ENCODE data around the gene NCF4. TPM values are rescaled to one million over a fixed set of nuclear protein-coding genes. Genes with fewer than 3 reads are reported as not detected.

NCF4 gene
- not detected for total RNA-seq (ENCODE audit: unreplicated experiment)
- long read RNA-seq: 0 reads

DNA sequence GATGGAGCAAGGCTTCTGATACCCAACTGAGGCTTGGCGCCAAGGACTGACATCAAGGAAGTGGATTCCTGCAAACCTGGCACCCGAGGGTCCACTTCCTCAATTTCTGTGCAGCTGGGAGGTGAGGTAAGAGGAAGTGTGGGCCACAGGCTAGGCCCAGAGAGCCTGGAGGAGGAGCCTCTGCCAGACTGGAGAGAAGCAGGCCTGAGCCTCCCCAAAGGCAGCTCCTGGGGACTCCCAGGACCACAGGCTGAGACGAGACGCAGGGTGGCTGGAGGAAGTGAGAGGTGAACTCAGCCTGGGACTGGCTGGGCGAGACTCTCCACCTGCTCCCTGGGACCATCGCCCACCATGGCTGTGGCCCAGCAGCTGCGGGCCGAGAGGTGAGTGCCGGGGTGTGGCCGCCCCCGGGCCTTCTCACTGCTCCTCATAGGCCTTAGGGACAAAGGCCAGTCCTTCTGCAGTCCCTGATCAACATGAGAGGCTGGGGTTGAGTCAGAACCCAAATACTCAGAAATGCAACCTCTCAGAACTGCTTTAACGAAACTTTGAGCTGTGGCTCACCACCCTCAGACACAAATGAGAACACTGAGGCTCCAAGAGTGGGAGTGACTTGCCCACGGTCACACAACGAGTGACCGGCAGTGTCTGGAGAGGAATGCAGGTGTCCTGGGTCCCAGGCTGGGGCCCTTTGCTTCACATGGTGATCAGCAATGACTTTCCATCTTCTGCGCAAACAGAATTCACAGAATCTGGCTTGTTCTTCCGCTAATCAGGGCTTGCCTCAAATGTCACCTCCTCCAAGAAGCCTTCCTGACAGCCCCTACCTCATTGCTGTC is at the start of gene NCF4:
TSS of gene NCF4 (plus strand) at position 186 of the 839 bp plus-strand sequence. CDS start at position 352, 166 bp downstream.
- no peaks in the 10 kb centered on the region for H3K9me3 Mint-ChIP-seq (ENCODE audit: unreplicated experiment)
- no peak for DNase-seq (ENCODE audit: low spot score)
- H3K36me3 Mint-ChIP-seq (ENCODE audit: low read depth, unreplicated experiment): no peaks in the 10 kb centered on the region
- H3K4me3 Mint-ChIP-seq (ENCODE audit: unreplicated experiment): no peak within 1 kb of the TSS
- TF ChIP-seq, protein P1, sequence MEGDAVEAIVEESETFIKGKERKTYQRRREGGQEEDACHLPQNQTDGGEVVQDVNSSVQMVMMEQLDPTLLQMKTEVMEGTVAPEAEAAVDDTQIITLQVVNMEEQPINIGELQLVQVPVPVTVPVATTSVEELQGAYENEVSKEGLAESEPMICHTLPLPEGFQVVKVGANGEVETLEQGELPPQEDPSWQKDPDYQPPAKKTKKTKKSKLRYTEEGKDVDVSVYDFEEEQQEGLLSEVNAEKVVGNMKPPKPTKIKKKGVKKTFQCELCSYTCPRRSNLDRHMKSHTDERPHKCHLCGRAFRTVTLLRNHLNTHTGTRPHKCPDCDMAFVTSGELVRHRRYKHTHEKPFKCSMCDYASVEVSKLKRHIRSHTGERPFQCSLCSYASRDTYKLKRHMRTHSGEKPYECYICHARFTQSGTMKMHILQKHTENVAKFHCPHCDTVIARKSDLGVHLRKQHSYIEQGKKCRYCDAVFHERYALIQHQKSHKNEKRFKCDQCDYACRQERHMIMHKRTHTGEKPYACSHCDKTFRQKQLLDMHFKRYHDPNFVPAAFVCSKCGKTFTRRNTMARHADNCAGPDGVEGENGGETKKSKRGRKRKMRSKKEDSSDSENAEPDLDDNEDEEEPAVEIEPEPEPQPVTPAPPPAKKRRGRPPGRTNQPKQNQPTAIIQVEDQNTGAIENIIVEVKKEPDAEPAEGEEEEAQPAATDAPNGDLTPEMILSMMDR (IDR thresholded peaks at IDR 0.05; ENCODE audit: unreplicated experiment): no peak
- no peaks in the 10 kb centered on the region for H3K4me1 Mint-ChIP-seq (ENCODE audit: unreplicated experiment)
- no peak within 1 kb of the TSS for H3K27ac Mint-ChIP-seq (ENCODE audit: unreplicated experiment)
- peaks cover 6% of the 10 kb centered on the region for H3K27me3 Mint-ChIP-seq (ENCODE audit: unreplicated experiment)

DNA sequence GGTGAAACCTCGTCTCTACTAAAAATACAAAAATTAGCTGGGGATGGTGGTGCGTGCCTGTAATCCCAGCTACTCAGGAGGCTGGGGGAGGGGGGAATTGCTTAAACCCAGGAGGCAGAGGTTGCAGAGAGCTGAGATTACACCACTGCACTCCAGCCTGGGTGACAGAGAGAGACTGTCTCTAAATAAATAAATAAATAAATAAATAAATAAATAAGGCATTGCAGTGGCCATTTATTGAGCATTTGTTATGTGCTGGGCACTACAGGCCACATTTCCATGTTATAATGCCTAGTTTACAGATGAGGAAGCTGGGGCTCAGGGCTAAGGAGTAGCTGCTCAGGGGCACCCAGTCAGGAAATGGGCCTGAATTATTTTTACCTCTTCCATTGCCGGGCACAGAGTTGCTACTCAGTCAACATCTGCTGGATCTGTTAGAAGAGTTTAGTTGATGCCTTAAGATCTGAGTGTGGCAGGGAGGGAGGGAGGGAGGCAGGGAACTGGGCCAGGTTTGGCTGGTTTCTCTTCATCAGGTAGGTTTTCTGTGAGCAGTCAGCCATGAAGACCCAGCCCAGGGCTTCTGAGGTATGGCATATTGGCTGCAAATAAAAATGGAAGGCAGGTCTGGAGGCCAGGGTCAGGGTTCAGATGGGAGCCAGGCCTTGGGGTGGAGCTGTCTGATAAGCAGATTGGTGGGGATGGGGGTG is 49.6 kb upstream of the NCF4 start:
- Mint-ChIP-seq H3K9me3 (ENCODE audit: unreplicated experiment) (no peaks in the 10 kb centered on the region), H3K27me3 (ENCODE audit: unreplicated experiment) (peaks cover 18% of the 10 kb centered on the region), H3K4me1 (ENCODE audit: unreplicated experiment) (peaks cover 16% of the 10 kb centered on the region), H3K27ac (ENCODE audit: unreplicated experiment) (no peak overlapping the region), H3K36me3 (ENCODE audit: low read depth, unreplicated experiment) (no peaks in the 10 kb centered on the region), H3K4me3 (ENCODE audit: unreplicated experiment) (no peak overlapping the region)
- TF ChIP-seq, protein P1 (IDR thresholded peaks at IDR 0.05; ENCODE audit: unreplicated experiment): no peak
- no peak for DNase-seq (ENCODE audit: low spot score)

DNA sequence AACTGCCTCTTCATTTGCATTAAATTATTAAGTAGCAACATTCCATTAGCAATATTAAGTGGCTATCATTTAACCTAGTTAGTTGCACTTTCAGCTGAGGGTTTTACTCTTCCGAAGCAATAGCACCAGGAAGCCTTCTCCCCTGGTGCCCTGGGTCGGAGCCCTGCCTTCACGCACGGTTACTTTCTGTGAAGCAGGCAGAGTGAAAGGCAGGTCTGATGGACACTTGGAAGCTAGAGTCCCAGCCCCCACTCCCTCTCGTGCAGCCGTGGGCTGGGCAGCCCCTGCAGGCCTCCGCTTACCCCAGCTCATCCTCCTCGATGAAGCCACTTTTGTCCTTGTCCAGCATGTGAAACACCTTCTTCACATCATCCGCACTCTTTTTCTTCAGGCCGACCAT is 46.0 kb upstream of the NCF4 start:
- Mint-ChIP-seq H3K27ac (ENCODE audit: unreplicated experiment) (no peak overlapping the region), H3K36me3 (ENCODE audit: low read depth, unreplicated experiment) (no peaks in the 10 kb centered on the region), H3K27me3 (ENCODE audit: unreplicated experiment) (peaks cover 32% of the 10 kb centered on the region), H3K9me3 (ENCODE audit: unreplicated experiment) (no peaks in the 10 kb centered on the region), H3K4me1 (ENCODE audit: unreplicated experiment) (peaks cover 17% of the 10 kb centered on the region), H3K4me3 (ENCODE audit: unreplicated experiment) (no peak overlapping the region)
- TF ChIP-seq, protein P1 (IDR thresholded peaks at IDR 0.05; ENCODE audit: unreplicated experiment): no peak
- no peak for DNase-seq (ENCODE audit: low spot score)

DNA sequence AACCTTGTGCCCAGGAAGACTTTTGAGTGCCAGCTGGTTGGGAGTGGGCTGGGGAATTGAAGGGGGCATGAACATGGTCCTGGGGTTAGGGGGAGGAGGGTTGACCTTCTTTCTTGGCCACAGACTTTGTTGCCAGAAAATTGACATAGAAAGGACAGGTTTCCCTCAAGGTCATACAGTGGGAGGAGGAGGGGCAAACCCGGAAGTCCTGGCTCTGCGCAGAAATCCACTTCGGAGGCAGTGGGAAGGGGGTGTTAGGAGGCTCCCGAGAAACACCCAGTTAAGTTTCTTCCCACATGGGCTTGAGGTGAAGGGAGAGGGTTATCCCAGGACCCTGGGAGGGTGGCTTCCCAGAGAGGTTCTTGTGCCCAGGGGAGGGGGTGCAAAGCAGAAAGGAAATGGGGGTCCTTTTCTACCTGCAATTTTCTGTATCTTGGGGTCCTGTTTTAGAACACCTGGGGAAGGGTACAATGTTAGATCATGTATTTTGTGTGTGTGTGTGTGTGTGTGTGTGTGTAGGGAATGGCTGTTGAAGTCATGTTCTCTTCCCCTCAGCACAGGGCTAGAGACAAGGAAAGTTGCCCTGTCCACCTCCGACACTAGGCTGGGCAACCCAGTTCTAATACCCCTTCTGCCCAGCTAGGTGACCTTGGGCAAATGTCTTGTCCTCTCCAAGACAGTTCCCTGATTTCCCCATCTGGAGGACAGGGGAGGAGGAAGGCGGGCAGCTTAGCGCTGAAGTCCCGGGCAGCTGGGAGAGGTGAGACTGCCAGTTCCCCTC is 45.1 kb upstream of the NCF4 start:
- Mint-ChIP-seq H3K27ac (ENCODE audit: unreplicated experiment) (no peak overlapping the region), H3K9me3 (ENCODE audit: unreplicated experiment) (no peaks in the 10 kb centered on the region), H3K4me1 (ENCODE audit: unreplicated experiment) (peaks cover 27% of the 10 kb centered on the region), H3K27me3 (ENCODE audit: unreplicated experiment) (peaks cover 37% of the 10 kb centered on the region), H3K4me3 (ENCODE audit: unreplicated experiment) (no peak overlapping the region), H3K36me3 (ENCODE audit: low read depth, unreplicated experiment) (no peaks in the 10 kb centered on the region)
- no peak for DNase-seq (ENCODE audit: low spot score)
- TF ChIP-seq, protein P1 (IDR thresholded peaks at IDR 0.05; ENCODE audit: unreplicated experiment): no peak
